GM13976 (cell line): ENCODE results near the gene PCBP3.

ENCODE experiments used
- DNase-seq: peaks from one replicate; pipeline ENCODE4 v3.0.0; 2012; ENCODE audit warnings: low spot score
- in situ Hi-C: fragments of 300-500 bp; cut with MboI; formaldehyde crosslinking; loops from one replicate; pipeline ENCODE4 v1.12.0; 2022; ENCODE audit warnings: low sequenced_read_pairs, mixed read lengths, inconsistent platforms; ENCODE audit not compliant: unreplicated experiment
- TF ChIP-seq, protein P1 (sequence below): IDR thresholded peaks from 2 replicates; pipeline ENCODE4 v1.5.1; 2012; ENCODE audit warnings: borderline replicate concordance, mild to moderate bottlenecking; ENCODE audit not compliant: insufficient read depth; ENCODE audit errors: extremely low read depth, missing control alignments, control extremely low read depth

PCBP3 gene

GRCh38 chr21:45763506-45763905 is 120.0 kb downstream of the PCBP3 start:
- TF ChIP-seq, protein P1, sequence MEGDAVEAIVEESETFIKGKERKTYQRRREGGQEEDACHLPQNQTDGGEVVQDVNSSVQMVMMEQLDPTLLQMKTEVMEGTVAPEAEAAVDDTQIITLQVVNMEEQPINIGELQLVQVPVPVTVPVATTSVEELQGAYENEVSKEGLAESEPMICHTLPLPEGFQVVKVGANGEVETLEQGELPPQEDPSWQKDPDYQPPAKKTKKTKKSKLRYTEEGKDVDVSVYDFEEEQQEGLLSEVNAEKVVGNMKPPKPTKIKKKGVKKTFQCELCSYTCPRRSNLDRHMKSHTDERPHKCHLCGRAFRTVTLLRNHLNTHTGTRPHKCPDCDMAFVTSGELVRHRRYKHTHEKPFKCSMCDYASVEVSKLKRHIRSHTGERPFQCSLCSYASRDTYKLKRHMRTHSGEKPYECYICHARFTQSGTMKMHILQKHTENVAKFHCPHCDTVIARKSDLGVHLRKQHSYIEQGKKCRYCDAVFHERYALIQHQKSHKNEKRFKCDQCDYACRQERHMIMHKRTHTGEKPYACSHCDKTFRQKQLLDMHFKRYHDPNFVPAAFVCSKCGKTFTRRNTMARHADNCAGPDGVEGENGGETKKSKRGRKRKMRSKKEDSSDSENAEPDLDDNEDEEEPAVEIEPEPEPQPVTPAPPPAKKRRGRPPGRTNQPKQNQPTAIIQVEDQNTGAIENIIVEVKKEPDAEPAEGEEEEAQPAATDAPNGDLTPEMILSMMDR, result no peak
- in situ Hi-C loops, result no loop called here
- peak; percentile 19 for DNase-seq

- TF ChIP-seq, protein P1, result no peak
- no peak for DNase-seq
- in situ Hi-C loops, result no loop called here
Measured at GRCh38 chr21:45764792-45765191, 121.3 kb downstream of the PCBP3 start.

DNA sequence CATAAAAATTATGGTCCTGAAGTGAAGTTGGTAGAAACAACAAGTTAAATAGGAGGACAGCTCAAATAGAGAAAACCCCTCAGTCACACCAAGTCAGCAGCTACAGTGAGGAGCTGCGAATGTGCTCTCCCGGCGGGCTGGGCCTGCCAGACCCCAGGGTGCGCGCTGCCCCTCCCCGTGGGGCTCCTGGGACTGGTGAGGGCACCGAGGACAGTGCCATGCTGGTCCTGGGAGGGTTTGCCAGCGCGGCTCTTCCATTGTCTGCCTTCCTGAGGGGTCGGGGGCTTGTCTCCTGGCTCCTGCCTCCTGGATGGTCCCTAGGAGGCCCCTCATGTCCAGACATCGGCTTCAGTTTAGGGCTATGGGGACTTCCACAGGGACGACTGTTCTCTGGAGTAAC is 121.8 kb downstream of the PCBP3 start:
- TF ChIP-seq, protein P1, result no peak
- in situ Hi-C loops, result no loop called here
- DNase-seq, result no peak

- in situ Hi-C loops, result no loop called here
- TF ChIP-seq, protein P1, result no peak
- no peak for DNase-seq
Measured at GRCh38 chr21:45766055-45766454, 122.5 kb downstream of the PCBP3 start.

DNA sequence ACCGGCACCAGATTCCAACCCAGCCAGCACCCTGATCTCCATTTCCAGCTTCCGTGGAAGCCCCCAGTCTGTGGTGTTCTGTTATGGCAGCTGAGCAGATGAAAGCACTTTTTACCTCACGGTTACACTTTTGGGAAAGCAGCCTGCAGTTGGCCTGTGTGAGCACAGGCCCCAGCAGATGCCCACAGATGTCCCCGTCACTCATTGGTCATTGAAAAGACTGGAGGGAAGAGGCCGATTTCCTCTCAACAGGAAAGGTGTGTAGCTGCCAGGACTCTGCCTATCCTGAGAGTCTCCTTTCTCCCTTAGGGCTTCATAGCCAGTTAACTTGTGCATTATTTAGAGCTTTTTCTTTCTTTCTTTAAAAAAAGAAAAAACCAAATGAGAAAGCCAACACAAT is 123.0 kb downstream of the PCBP3 start:
- DNase-seq, result no peak
- TF ChIP-seq, protein P1, result no peak
- in situ Hi-C loops, result no loop called here

DNA sequence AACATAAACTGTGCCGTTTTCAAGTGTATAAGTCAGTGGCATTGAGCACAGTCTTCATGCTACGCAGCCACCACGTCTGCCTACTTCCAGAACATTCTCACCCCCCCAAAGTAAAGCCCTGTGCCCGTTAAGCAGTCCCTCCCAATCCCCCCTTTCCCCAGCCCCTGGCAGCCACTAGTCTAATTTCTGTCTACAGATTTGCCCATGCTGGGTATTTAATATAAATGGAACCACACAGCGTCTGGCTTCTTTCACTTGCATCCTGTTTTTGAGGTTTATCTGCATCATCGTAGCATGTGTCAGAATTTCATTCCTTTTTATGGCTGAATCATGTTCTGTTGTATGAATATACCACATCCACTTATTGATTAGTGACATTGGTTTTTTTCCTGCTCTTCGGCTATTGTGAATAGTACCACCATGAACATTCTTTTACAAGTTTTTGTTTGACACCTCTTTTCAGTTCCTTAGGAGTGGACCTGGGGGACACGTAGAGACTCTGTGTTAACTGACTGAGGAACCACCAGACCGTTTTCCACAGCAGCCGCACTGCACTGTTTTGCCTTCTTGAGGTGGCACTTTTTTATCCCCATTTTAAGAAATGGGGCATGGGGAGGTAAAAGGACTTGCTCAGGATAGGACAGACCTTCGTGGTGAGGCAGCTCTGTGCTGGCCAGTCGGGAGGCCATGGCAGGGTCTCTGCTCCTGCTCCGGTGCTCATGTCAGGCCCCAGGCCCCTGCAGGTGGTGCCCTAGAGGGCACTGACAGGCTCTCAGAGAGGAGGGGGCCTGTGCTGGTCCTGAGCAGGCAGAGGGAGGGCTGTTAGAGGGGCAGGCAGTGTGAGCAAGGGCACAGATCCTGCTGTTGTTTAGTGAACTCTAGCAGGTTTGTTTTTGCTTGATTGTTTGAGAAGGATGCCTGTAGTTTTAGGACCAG is 123.8 kb downstream of the PCBP3 start:
- in situ Hi-C loops, result no loop called here
- DNase-seq, result no peak
- TF ChIP-seq, protein P1, result no peak
